HPDE6-E6E7 (cell line): ENCODE data around the gene HCRT.
"Not testable (repeated sequence)": the region's sequence is repeated elsewhere in the genome, so short reads cannot be mapped to it uniquely, and the experiment has no call there.

Experiments used
- DNase-seq: peaks from one replicate; pipeline ENCODE4 v3.0.0; 2011; ENCODE audit warnings: missing footprints; ENCODE audit errors: extremely low spot score

HCRT gene

GRCh38 chr17:42179911-42180410, 5.3 kb downstream of the HCRT start:
- no peak for DNase-seq

- DNase-seq: no peak
Observed at GRCh38 chr17:42179335-42179734, 5.9 kb downstream of the HCRT start.

- no peak for DNase-seq
Observed at GRCh38 chr17:42178817-42179216, 6.4 kb downstream of the HCRT start.

- no peak for DNase-seq
Observed at GRCh38 chr17:42177684-42178083, 7.6 kb downstream of the HCRT start.

GRCh38 chr17:42174126-42174783, 11.0 kb downstream of the HCRT start:
- DNase-seq: no peak

- DNase-seq: peak; percentile 64
Observed at GRCh38 chr17:42171831-42172230, 13.4 kb downstream of the HCRT start.

GRCh38 chr17:42169351-42169750, 15.9 kb downstream of the HCRT start:
- no peak for DNase-seq

GRCh38 chr17:42167807-42168206, 17.4 kb downstream of the HCRT start:
- no peak for DNase-seq

- DNase-seq: no peak
Observed at GRCh38 chr17:42166196-42166763, 19.0 kb downstream of the HCRT start.

GRCh38 chr17:42165751-42166150, 19.5 kb downstream of the HCRT start:
- DNase-seq: no peak

- no peak for DNase-seq
Observed at GRCh38 chr17:42163696-42164407, 21.4 kb downstream of the HCRT start.

- no peak for DNase-seq
Observed at GRCh38 chr17:42163113-42163512, 22.1 kb downstream of the HCRT start.

- DNase-seq: no peak
Observed at GRCh38 chr17:42160531-42160910, 24.7 kb downstream of the HCRT start.

- DNase-seq: no peak
Observed at GRCh38 chr17:42159796-42160530, 25.3 kb downstream of the HCRT start.

GRCh38 chr17:42155614-42156045, 29.6 kb downstream of the HCRT start:
- no peak for DNase-seq

GRCh38 chr17:42153919-42154742, 31.1 kb downstream of the HCRT start:
- no peak for DNase-seq

- DNase-seq: no peak
Observed at GRCh38 chr17:42146911-42147607, 38.2 kb downstream of the HCRT start.

GRCh38 chr17:42143138-42143537, 42.1 kb downstream of the HCRT start:
- DNase-seq: not testable (repeated sequence)

- DNase-seq: no peak
Observed at GRCh38 chr17:42142371-42142896, 42.8 kb downstream of the HCRT start.

GRCh38 chr17:42141382-42141781, 43.9 kb downstream of the HCRT start:
- no peak for DNase-seq
